ENCODE results near the gene GUCY2C. TPM values are rescaled to one million over a fixed set of nuclear protein-coding genes. Genes with fewer than 3 reads are reported as not detected.

Gene GUCY2C
- total RNA-seq, 1 donor from 2014 or later, result 0.11 TPM

DNA sequence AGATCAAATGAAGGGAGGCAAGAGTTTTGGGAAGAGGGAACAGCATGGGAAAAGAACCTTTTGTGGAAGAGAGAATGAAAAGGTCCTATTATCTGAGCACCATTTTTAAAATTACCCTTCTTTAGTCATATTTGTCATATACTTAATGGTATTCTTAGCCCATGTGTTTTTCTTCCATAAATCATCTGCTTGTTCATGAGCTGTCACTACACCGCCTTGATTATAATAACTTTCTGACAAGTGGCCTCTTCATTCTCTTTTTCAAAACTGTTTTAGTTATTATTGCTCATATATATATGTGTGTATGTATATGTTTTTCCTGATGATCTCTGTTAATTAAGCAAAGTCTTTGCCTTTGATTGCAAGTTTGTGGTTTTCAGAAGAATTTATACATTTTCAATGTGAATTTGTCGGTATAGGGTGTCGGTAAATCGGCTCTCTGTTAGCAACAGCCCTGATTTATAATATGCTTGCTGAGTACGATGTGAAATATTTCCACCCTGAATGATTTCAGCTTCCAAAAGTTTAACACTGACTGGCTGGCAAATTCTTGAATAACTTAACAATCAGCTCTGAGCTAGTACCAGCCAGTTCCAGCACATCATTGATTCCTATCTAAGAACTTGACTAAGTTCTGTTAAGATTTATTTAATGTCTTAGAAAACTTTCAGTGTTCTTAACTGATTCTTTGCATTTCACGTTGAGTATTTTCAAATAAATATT lies 49.2 kb downstream of the GUCY2C start:
- Histone ChIP-seq H3K27me3 (ENCODE audit: low read depth) (no peaks in the 10 kb centered on the region), H3K27ac (replicated peaks) (no peak overlapping the region), H3K4me1 (peaks cover 6% of the 10 kb centered on the region), H3K9me3 (replicated peaks) (no peaks in the 10 kb centered on the region), H3K36me3 (no peaks in the 10 kb centered on the region), H3K4me3 (no peak overlapping the region)
- no peak for DNase-seq
- TF ChIP-seq, protein P1, sequence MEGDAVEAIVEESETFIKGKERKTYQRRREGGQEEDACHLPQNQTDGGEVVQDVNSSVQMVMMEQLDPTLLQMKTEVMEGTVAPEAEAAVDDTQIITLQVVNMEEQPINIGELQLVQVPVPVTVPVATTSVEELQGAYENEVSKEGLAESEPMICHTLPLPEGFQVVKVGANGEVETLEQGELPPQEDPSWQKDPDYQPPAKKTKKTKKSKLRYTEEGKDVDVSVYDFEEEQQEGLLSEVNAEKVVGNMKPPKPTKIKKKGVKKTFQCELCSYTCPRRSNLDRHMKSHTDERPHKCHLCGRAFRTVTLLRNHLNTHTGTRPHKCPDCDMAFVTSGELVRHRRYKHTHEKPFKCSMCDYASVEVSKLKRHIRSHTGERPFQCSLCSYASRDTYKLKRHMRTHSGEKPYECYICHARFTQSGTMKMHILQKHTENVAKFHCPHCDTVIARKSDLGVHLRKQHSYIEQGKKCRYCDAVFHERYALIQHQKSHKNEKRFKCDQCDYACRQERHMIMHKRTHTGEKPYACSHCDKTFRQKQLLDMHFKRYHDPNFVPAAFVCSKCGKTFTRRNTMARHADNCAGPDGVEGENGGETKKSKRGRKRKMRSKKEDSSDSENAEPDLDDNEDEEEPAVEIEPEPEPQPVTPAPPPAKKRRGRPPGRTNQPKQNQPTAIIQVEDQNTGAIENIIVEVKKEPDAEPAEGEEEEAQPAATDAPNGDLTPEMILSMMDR (IDR thresholded peaks at IDR 0.05; ENCODE audit: borderline replicate concordance), result no peak
- intact Hi-C loops (cut with micrococcal nuclease), result no loop called here

DNA sequence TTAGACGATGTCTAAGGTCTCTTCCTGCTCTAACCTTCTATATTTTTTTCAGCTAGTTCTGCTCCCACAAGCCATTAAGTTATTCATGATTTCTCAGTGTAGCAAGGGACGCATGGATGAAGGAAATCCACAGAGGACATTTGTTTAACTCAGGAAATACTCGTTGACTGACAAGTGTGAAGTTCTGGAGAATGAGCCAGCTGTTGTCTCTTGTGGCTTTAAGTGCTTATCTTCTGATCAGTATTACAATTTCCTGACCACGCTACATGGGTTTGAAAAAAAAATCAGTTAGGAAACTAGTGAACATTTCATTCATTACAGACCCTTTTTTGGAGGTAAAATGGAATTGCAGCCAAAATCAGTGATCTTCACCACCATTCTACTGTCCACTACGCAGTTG lies 53.1 kb downstream of the GUCY2C start:
- intact Hi-C loops (cut with micrococcal nuclease), result no loop called here
- Histone ChIP-seq H3K4me1 (peaks cover 6% of the 10 kb centered on the region), H3K36me3 (no peaks in the 10 kb centered on the region), H3K27me3 (ENCODE audit: low read depth) (no peaks in the 10 kb centered on the region), H3K9me3 (replicated peaks) (no peaks in the 10 kb centered on the region), H3K4me3 (no peak overlapping the region), H3K27ac (replicated peaks) (peak overlapping the region; percentile 2)
- TF ChIP-seq, protein P1 (IDR thresholded peaks at IDR 0.05; ENCODE audit: borderline replicate concordance), result no peak
- DNase-seq, result no peak

DNA sequence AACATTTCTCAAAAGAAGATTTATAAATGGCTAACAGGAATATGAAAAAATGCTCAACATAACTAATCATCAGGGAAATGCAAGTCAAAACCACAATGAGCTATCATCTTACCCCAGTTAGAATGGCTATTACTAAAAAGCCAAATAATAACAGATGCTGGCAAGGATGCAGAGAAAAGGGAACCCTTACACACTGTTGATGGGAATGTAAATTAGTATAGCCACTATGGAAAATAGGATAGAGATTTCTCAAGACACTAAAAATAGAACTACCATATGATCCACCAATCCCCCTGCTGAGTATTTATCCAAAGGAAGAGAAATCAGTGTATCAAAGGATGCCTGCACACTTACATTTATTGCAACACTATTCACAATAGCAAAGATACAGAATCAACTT lies 58.3 kb downstream of the GUCY2C start:
- Histone ChIP-seq H3K9me3 (replicated peaks) (peaks cover 11% of the 10 kb centered on the region), H3K36me3 (no peaks in the 10 kb centered on the region), H3K27ac (replicated peaks) (no peak overlapping the region), H3K27me3 (ENCODE audit: low read depth) (no peaks in the 10 kb centered on the region), H3K4me3 (no peak overlapping the region), H3K4me1 (peaks cover 3% of the 10 kb centered on the region)
- DNase-seq, result no peak
- intact Hi-C loops (cut with micrococcal nuclease), result no loop called here
- TF ChIP-seq, protein P1 (IDR thresholded peaks at IDR 0.05; ENCODE audit: borderline replicate concordance), result no peak

DNA sequence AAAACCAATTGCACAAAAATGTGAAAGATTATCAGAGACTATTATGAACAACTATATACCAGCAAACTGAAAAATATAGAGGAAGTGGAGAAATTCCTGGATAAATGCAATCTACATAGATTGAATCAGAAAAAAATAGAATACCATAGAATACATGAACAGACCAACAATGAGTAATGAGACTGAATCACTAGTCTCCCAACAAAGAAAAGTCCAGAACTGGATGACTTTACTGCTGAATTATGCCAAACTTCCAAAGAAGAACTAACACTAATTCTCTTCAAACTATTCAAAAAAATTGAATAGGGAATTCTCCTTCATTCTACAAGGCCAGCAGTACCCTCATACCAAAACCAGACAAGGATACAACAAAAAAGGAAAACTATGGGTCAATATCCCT lies 60.6 kb downstream of the GUCY2C start:
- Histone ChIP-seq H3K27ac (replicated peaks) (no peak overlapping the region), H3K27me3 (ENCODE audit: low read depth) (no peaks in the 10 kb centered on the region), H3K4me3 (no peak overlapping the region), H3K4me1 (no peaks in the 10 kb centered on the region), H3K9me3 (replicated peaks) (peaks cover 11% of the 10 kb centered on the region), H3K36me3 (no peaks in the 10 kb centered on the region)
- TF ChIP-seq, protein P1 (IDR thresholded peaks at IDR 0.05; ENCODE audit: borderline replicate concordance), result no peak
- DNase-seq, result no peak
- intact Hi-C loops (cut with micrococcal nuclease), result no loop called here

DNA sequence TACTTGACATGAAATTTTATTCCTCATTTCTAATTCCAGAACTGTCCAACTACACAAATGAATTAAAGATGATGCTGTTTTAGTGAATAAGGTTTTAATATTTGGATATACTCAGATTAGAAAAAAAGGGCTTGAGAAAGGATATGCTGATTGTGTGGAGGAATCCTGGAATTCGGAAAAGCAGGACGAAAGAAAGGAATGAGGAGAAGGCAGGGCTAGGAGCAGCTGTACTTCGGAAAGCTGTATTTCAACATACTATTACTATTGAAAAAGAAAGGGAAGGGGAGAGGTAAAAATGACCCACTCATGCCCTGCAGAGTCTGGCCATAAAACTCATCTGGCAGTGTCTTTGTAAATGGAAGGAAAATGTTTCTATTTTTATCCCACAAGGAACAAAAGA lies 65.6 kb downstream of the GUCY2C start:
- intact Hi-C loops (cut with micrococcal nuclease), result no loop called here
- Histone ChIP-seq H3K4me3 (no peak overlapping the region), H3K36me3 (no peaks in the 10 kb centered on the region), H3K27ac (replicated peaks) (no peak overlapping the region), H3K9me3 (replicated peaks) (no peaks in the 10 kb centered on the region), H3K4me1 (no peaks in the 10 kb centered on the region), H3K27me3 (ENCODE audit: low read depth) (no peaks in the 10 kb centered on the region)
- TF ChIP-seq, protein P1 (IDR thresholded peaks at IDR 0.05; ENCODE audit: borderline replicate concordance), result no peak
- no peak for DNase-seq

Data from left ventricle myocardium inferior (tissue), 1 donor.